CD8-positive, alpha-beta memory T cell (primary cell): ENCODE results near the gene RACGAP1. TPM values are rescaled to one million over a fixed set of nuclear protein-coding genes. Genes with fewer than 3 reads are reported as not detected.

Experiments
- CTCF ChIA-PET: fragments of 350-600 bp; sonication (Branson Sonifier 250); formaldehyde crosslinking; loops from one replicate; lab custom pipeline; 2021; ENCODE audit warnings: antibody characterized with exemption; lab: Charles Lee
- POLR2A ChIA-PET: fragments of 350-600 bp; sonication (Branson Sonifier 250); formaldehyde crosslinking; loops from one replicate; lab custom pipeline; 2021; ENCODE audit warnings: antibody characterized with exemption; lab: Charles Lee
- DNase-seq, 5 donors: peaks; one replicate each; pipeline versions ENCODE4 v3.0.0 to v3.0.0-alpha.2; 2020 to 2022; ENCODE audit warnings: mixed read lengths in 1 of 5
- H3K27ac ChIP-seq: one replicate; pipeline ENCODE4 v1.7.0; 2013; ENCODE audit warnings: low read depth, mild to moderate bottlenecking, low read length, moderate library complexity
- H3K27me3 ChIP-seq: 2 replicates; pipeline ENCODE4 v1.7.0; 2013; ENCODE audit warnings: low read length, mild to moderate bottlenecking; ENCODE audit not compliant: insufficient read depth, poor library complexity, severe bottlenecking
- H3K36me3 ChIP-seq: 2 replicates; pipeline ENCODE4 v1.7.0; 2013; ENCODE audit warnings: mild to moderate bottlenecking, low read length, moderate library complexity; ENCODE audit not compliant: insufficient read depth
- H3K4me1 ChIP-seq: 2 replicates; pipeline ENCODE4 v1.7.0; 2013; ENCODE audit warnings: mild to moderate bottlenecking, low read length, moderate library complexity; ENCODE audit not compliant: insufficient read depth
- H3K4me3 ChIP-seq: 2 replicates; pipeline ENCODE4 v1.7.0; 2013; ENCODE audit warnings: mild to moderate bottlenecking, low read length
- H3K9me3 ChIP-seq: 2 replicates; pipeline ENCODE4 v1.7.0; 2013; ENCODE audit warnings: mild to moderate bottlenecking, low read length
- H3K27ac Mint-ChIP-seq, 8 donors: one replicate each; pipeline ENCODE4 v1.8.0; 2020 to 2021; ENCODE audit warnings: mixed read lengths in 8 of 8, mild to moderate bottlenecking in 6 of 8, inconsistent platforms in 3 of 8, moderate library complexity in 3 of 8
- H3K27me3 Mint-ChIP-seq, 2 donors: one replicate each; pipeline ENCODE4 v1.8.0; 2020 to 2021; ENCODE audit warnings: mixed read lengths in 2 of 2, mild to moderate bottlenecking in 1 of 2, moderate library complexity in 1 of 2
- H3K36me3 Mint-ChIP-seq, 3 donors: one replicate each; pipeline ENCODE4 v1.8.0; 2020 to 2021; ENCODE audit warnings: mixed read lengths in 3 of 3, inconsistent platforms in 1 of 3, mild to moderate bottlenecking in 1 of 3
- H3K4me1 Mint-ChIP-seq, 3 donors: one replicate each; pipeline ENCODE4 v1.8.0; 2020 to 2021; ENCODE audit warnings: mixed read lengths in 3 of 3, inconsistent platforms in 1 of 3, mild to moderate bottlenecking in 1 of 3
- H3K4me3 Mint-ChIP-seq, 7 donors: one replicate each; pipeline ENCODE4 v1.8.0; 2020 to 2021; ENCODE audit warnings: mixed read lengths in 7 of 7, mild to moderate bottlenecking in 6 of 7, moderate library complexity in 4 of 7, inconsistent platforms in 2 of 7
- H3K9me3 Mint-ChIP-seq, 5 donors: one replicate each; pipeline ENCODE4 v1.8.0; 2020 to 2022; ENCODE audit warnings: mixed read lengths in 5 of 5, mild to moderate bottlenecking in 3 of 5, moderate library complexity in 2 of 5, inconsistent platforms in 1 of 5
- polyA plus RNA-seq: library from polyadenylated mRNA; unstranded; fragments of 300-500 nt; fragmentation: Illumina TruSeq; gene quantifications from one replicate; pipeline ENCODE4 v1.2.3, GENCODE V29; 2021
- total RNA-seq, 2 experiments: library from RNA; stranded (reverse); gene quantifications; one replicate each; pipeline ENCODE4 v1.2.3, GENCODE V29; 2021

The RACGAP1 gene
- total and polyA plus RNA-seq, 3 experiments from 2014 or later: 11.9 to 84.3 (median 79.3) TPM

- H3K9me3 Mint-ChIP-seq: no peaks in the 10 kb centered on the region
Observed at GRCh38 chr12:50059440-50060119, 34.3 kb upstream of the RACGAP1 start.

GRCh38 chr12:50058743-50059312, 33.5 kb upstream of the RACGAP1 start:
- no peak overlapping the region for H3K4me3 ChIP-seq
- H3K36me3 ChIP-seq: no peaks in the 10 kb centered on the region
- CTCF ChIA-PET: interaction anchor here (0.8 to 5.4 kb wide), 9 partner anchors 11 to 117 kb away, joined by 3 to 47 read pairs (median 7); partner anchors contain the start of genes COX14 and SMARCD1
- Mint-ChIP-seq H3K27me3 (peaks cover 36 to 45% of the 10 kb centered on the region in 2 donors), H3K4me1 (peaks cover 27 to 54% (median 32%) of the 10 kb centered on the region in 3 donors), H3K27ac (peak overlapping the region in 3 of 8 donors; percentile 38 to 73 (median 63)), H3K9me3 (no peaks in the 10 kb centered on the region), H3K4me3 (peak overlapping the region; percentile 49 to 74 (median 69)), H3K36me3 (peaks cover 0 to 2% (median 0%) of the 10 kb centered on the region in 3 donors)
- peaks cover 33% of the 10 kb centered on the region for H3K4me1 ChIP-seq
- DNase-seq: peak in 1 of 5 donors; percentile 20
- H3K9me3 ChIP-seq: no peaks in the 10 kb centered on the region
- peaks cover 12% of the 10 kb centered on the region for H3K27me3 ChIP-seq
- H3K27ac ChIP-seq: no peak overlapping the region
- POLR2A ChIA-PET: interaction anchor here (0.6 to 1.4 kb wide), 2 partner anchors 9 to 582 kb away, joined by 3 to 5 read pairs; no protein-coding TSS in a partner anchor

More at GRCh38 chr12:50059440-50060119, 34.3 kb upstream of the RACGAP1 start:
- Histone ChIP-seq H3K4me3 (no peak overlapping the region), H3K27me3 (peaks cover 12% of the 10 kb centered on the region), H3K9me3 (no peaks in the 10 kb centered on the region), H3K27ac (no peak overlapping the region), H3K4me1 (peaks cover 33% of the 10 kb centered on the region), H3K36me3 (no peaks in the 10 kb centered on the region)
- ChIA-PET CTCF (interaction anchor here (0.8 to 5.4 kb wide), 8 partner anchors 10 to 116 kb away, joined by 3 to 47 read pairs (median 10); partner anchors contain the start of genes COX14 and SMARCD1), POLR2A (interaction anchor here (0.6 to 1.4 kb wide), 2 partner anchors 8 to 53 kb away, joined by 3 to 5 read pairs; partner anchors contain the start of gene COX14)
- H3K27me3 Mint-ChIP-seq: peaks cover 35 to 45% of the 10 kb centered on the region in 2 donors
- peak overlapping the region in 2 of 8 donors; percentile 29 to 64 for H3K27ac Mint-ChIP-seq
- peaks cover 0 to 2% (median 0%) of the 10 kb centered on the region in 3 donors for H3K36me3 Mint-ChIP-seq
- DNase-seq: peak in 2 of 5 donors; percentile 53 to 82
- H3K4me1 Mint-ChIP-seq: peaks cover 27 to 54% (median 32%) of the 10 kb centered on the region in 3 donors
- H3K4me3 Mint-ChIP-seq: peak overlapping the region; percentile 17 to 72 (median 44)

- no peak for DNase-seq
- no peaks in the 10 kb centered on the region for H3K9me3 Mint-ChIP-seq
- H3K27me3 Mint-ChIP-seq: peaks cover 39 to 40% of the 10 kb centered on the region in 2 donors
- Histone ChIP-seq H3K27me3 (peaks cover 12% of the 10 kb centered on the region), H3K9me3 (no peaks in the 10 kb centered on the region), H3K4me1 (peaks cover 33% of the 10 kb centered on the region), H3K27ac (no peak overlapping the region), H3K36me3 (no peaks in the 10 kb centered on the region), H3K4me3 (no peak overlapping the region)
- peaks cover 27 to 54% (median 32%) of the 10 kb centered on the region in 3 donors for H3K4me1 Mint-ChIP-seq
- CTCF ChIA-PET: interaction anchor here (0.8 to 5.4 kb wide), 6 partner anchors 12 to 91 kb away, joined by 4 to 47 read pairs (median 10); partner anchors contain the start of genes COX14 and SMARCD1
- H3K27ac Mint-ChIP-seq: peak overlapping the region in 2 of 8 donors; percentile 63 to 73
- H3K36me3 Mint-ChIP-seq: peaks cover 0 to 2% (median 0%) of the 10 kb centered on the region in 3 donors
- peak overlapping the region in 6 of 7 donors; percentile 1 to 69 (median 52) for H3K4me3 Mint-ChIP-seq
- POLR2A ChIA-PET: interaction anchor here (0.6 to 1.4 kb wide), 3 partner anchors 10 to 707 kb away, joined by 3 to 5 read pairs (median 3); no protein-coding TSS in a partner anchor
Observed at GRCh38 chr12:50057896-50058670, 32.8 kb upstream of the RACGAP1 start.

- Histone ChIP-seq H3K4me1 (peaks cover 33% of the 10 kb centered on the region), H3K27me3 (peaks cover 18% of the 10 kb centered on the region), H3K4me3 (peak within 1 kb of the TSS; percentile 59), H3K27ac (no peak within 1 kb of the TSS), H3K36me3 (no peaks in the 10 kb centered on the region), H3K9me3 (no peaks in the 10 kb centered on the region)
- H3K27ac Mint-ChIP-seq: peak within 1 kb of the TSS in 4 of 8 donors; percentile 12 to 73 (median 51)
- no peaks in the 10 kb centered on the region for H3K9me3 Mint-ChIP-seq
- H3K36me3 Mint-ChIP-seq: peaks cover 0 to 2% (median 0%) of the 10 kb centered on the region in 3 donors
- H3K4me3 Mint-ChIP-seq: peak within 1 kb of the TSS; percentile 69 to 93 (median 88)
- CTCF ChIA-PET: interaction anchor here (1.2 to 5.4 kb wide), 8 partner anchors 13 to 90 kb away, joined by 3 to 47 read pairs (median 12); no protein-coding TSS in a partner anchor
- H3K27me3 Mint-ChIP-seq: peaks cover 46% of the 10 kb centered on the region in 2 donors
- peak in 3 of 5 donors; percentile 12 to 68 (median 35) for DNase-seq
- POLR2A ChIA-PET: interaction anchor here (0.6 to 1.3 kb wide), 2 partner anchors 14 to 708 kb away, joined by 3 read pairs; no protein-coding TSS in a partner anchor
- H3K4me1 Mint-ChIP-seq: peaks cover 27 to 54% (median 32%) of the 10 kb centered on the region in 3 donors
Observed at GRCh38 chr12:50057000-50057841, 31.9 kb upstream of the RACGAP1 start, which contains the start of gene ASIC1. TSS of gene ASIC1 (plus strand) at chr12:50057596. CDS start at chr12:50058767, 1,171 bp downstream.

- Histone ChIP-seq H3K4me3 (peak overlapping the region; percentile 59), H3K9me3 (no peaks in the 10 kb centered on the region), H3K4me1 (peaks cover 33% of the 10 kb centered on the region), H3K36me3 (no peaks in the 10 kb centered on the region), H3K27me3 (peaks cover 19% of the 10 kb centered on the region), H3K27ac (no peak overlapping the region)
- CTCF ChIA-PET: interaction anchor here (0.6 to 3.6 kb wide), 16 partner anchors 9 to 188 kb away, joined by 3 to 41 read pairs (median 4); partner anchors contain the start of gene RACGAP1
- no peak for DNase-seq
- Mint-ChIP-seq H3K27me3 (peaks cover 50 to 52% of the 10 kb centered on the region in 2 donors), H3K9me3 (no peaks in the 10 kb centered on the region), H3K4me1 (peaks cover 27 to 54% (median 32%) of the 10 kb centered on the region in 3 donors), H3K27ac (peak overlapping the region in 1 of 8 donors; percentile 57), H3K36me3 (peaks cover 0 to 2% (median under 1%) of the 10 kb centered on the region in 3 donors), H3K4me3 (peak overlapping the region in 5 of 7 donors; percentile 83 to 93 (median 88))
- POLR2A ChIA-PET: interaction anchor here (1.3 kb wide), 1 partner anchor 13 kb away, joined by 3 read pairs; no protein-coding TSS in a partner anchor
Observed at GRCh38 chr12:50056639-50056976, 31.3 kb upstream of the RACGAP1 start.

- Mint-ChIP-seq H3K27ac (peak overlapping the region in 1 of 8 donors; percentile 90), H3K9me3 (no peaks in the 10 kb centered on the region), H3K4me3 (peak overlapping the region; percentile 55 to 91 (median 74)), H3K36me3 (peaks cover 0 to 2% (median 2%) of the 10 kb centered on the region in 3 donors), H3K27me3 (peaks cover 51 to 55% of the 10 kb centered on the region in 2 donors), H3K4me1 (peaks cover 27 to 48% (median 32%) of the 10 kb centered on the region in 3 donors)
- peak; percentile 34 to 68 (median 38) for DNase-seq
- Histone ChIP-seq H3K27ac (no peak overlapping the region), H3K4me1 (peaks cover 33% of the 10 kb centered on the region), H3K36me3 (no peaks in the 10 kb centered on the region), H3K27me3 (peaks cover 19% of the 10 kb centered on the region), H3K4me3 (peak overlapping the region; percentile 44), H3K9me3 (no peaks in the 10 kb centered on the region)
- ChIA-PET CTCF (interaction anchor here (0.6 to 3.6 kb wide), 19 partner anchors 9 to 869 kb away, joined by 3 to 41 read pairs (median 4); partner anchors contain the start of gene RACGAP1), POLR2A (interaction anchor here (1.3 kb wide), 1 partner anchor 13 kb away, joined by 3 read pairs; no protein-coding TSS in a partner anchor)
Observed at GRCh38 chr12:50055831-50056638, 30.7 kb upstream of the RACGAP1 start.
